GM23338 (cell line): ENCODE measurements around the gene ABCA5. TPM values are rescaled to one million over a fixed set of nuclear protein-coding genes. Genes with fewer than 3 reads are reported as not detected.

Experiments
- ATAC-seq: fragments of 200-7000 bp; cut with Tn5 transposase; 3 replicates; pipeline ENCODE4 v1.9.1; 2020
- DNase-seq: peaks from one replicate; pipeline ENCODE4 v3.0.0-alpha.2; 2015; ENCODE audit warnings: low spot score
- H2AFZ ChIP-seq: fragments of 200-600 bp; sonication (generic); 2 replicates; pipeline ENCODE4 v1.8.0; 2016; ENCODE audit warnings: antibody characterized with exemption, mild to moderate bottlenecking, moderate library complexity
- H3F3A ChIP-seq: fragments of 200-600 bp; sonication (generic); replicated peaks from 2 replicates; pipeline ENCODE4 v1.8.0; 2017; ENCODE audit warnings: antibody characterized with exemption, mixed run types, low read depth
- H3K27ac ChIP-seq: fragments of 200-600 bp; sonication (generic); 2 replicates; pipeline ENCODE4 v1.6.1; 2016; ENCODE audit warnings: low read depth
- H3K27me3 ChIP-seq: fragments of 200-600 bp; sonication (generic); 2 replicates; pipeline ENCODE4 v1.8.0; 2016; ENCODE audit warnings: mild to moderate bottlenecking, mixed run types, moderate library complexity; ENCODE audit not compliant: insufficient read depth
- H3K36me3 ChIP-seq: fragments of 200-600 bp; sonication (generic); 2 replicates; pipeline ENCODE4 v1.8.0; 2016; ENCODE audit warnings: mild to moderate bottlenecking; ENCODE audit not compliant: insufficient read depth
- H3K4me1 ChIP-seq: fragments of 200-600 bp; sonication (generic); 2 replicates; pipeline ENCODE4 v1.8.0; 2016; ENCODE audit warnings: mild to moderate bottlenecking, moderate library complexity; ENCODE audit not compliant: insufficient read depth
- H3K4me2 ChIP-seq: fragments of 200-600 bp; sonication (generic); 2 replicates; pipeline ENCODE4 v1.7.1; 2017; ENCODE audit warnings: mixed run types
- H3K4me3 ChIP-seq: fragments of 200-600 bp; sonication (generic); 2 replicates; pipeline ENCODE4 v1.6.1; 2016; ENCODE audit warnings: mixed run types
- H3K79me2 ChIP-seq: fragments of 200-600 bp; sonication (generic); replicated peaks from 2 replicates; pipeline ENCODE4 v1.8.0; 2017; ENCODE audit warnings: mild to moderate bottlenecking; ENCODE audit not compliant: insufficient read depth
- H3K9me2 ChIP-seq: fragments of 200-600 bp; sonication (generic); 2 replicates; pipeline ENCODE4 v1.8.0; 2017; ENCODE audit not compliant: insufficient read depth
- H4K20me1 ChIP-seq: fragments of 200-600 bp; sonication (generic); replicated peaks from 2 replicates; pipeline ENCODE4 v1.8.0; 2017; ENCODE audit warnings: mild to moderate bottlenecking; ENCODE audit not compliant: insufficient read depth
- H3K27ac Mint-ChIP-seq: 2 replicates; pipeline ENCODE4 v1.8.0; 2020; ENCODE audit warnings: inconsistent platforms, mild to moderate bottlenecking, moderate library complexity, mixed read lengths
- H3K27me3 Mint-ChIP-seq: 3 replicates; pipeline ENCODE4 v1.8.0; 2022; ENCODE audit warnings: low read depth, mild to moderate bottlenecking, moderate library complexity, mixed read lengths, inconsistent platforms; ENCODE audit not compliant: insufficient read depth, poor library complexity
- H3K36me3 Mint-ChIP-seq: 3 replicates; pipeline ENCODE4 v1.8.0; 2021; ENCODE audit warnings: low read depth, mild to moderate bottlenecking, inconsistent platforms, moderate library complexity, mixed read lengths
- H3K4me1 Mint-ChIP-seq: 3 replicates; pipeline ENCODE4 v1.8.0; 2020; ENCODE audit warnings: mild to moderate bottlenecking, inconsistent platforms, mixed read lengths
- H3K4me3 Mint-ChIP-seq: 3 replicates; pipeline ENCODE4 v1.8.0; 2021; ENCODE audit warnings: moderate library complexity, mild to moderate bottlenecking, inconsistent platforms, mixed read lengths
- H3K9me3 Mint-ChIP-seq: 3 replicates; pipeline ENCODE4 v1.8.0; 2020; ENCODE audit warnings: moderate library complexity, mild to moderate bottlenecking, inconsistent platforms, mixed read lengths
- CREB1 ChIP-seq: fragments of 250-450 bp; sonication (Bioruptor Pico); IDR thresholded peaks from 2 replicates; pipeline ENCODE4 v1.5.0; 2020; ENCODE audit warnings: low read depth, mild to moderate bottlenecking, moderate library complexity
- EZH2 ChIP-seq: fragments of 200-600 bp; sonication (generic); IDR thresholded peaks from one replicate; pipeline ENCODE4 v1.8.0; 2017; ENCODE audit warnings: antibody characterized with exemption, mild to moderate bottlenecking, low read depth; ENCODE audit not compliant: unreplicated experiment
- ZNF114 ChIP-seq: fragments of 250-450 bp; sonication (Bioruptor Pico); IDR thresholded peaks from 2 replicates; pipeline ENCODE4 v1.5.0; 2020; ENCODE audit warnings: mild to moderate bottlenecking, moderate library complexity
- ZNF331 ChIP-seq: fragments of 250-450 bp; sonication (Bioruptor Pico); IDR thresholded peaks from 2 replicates; pipeline ENCODE4 v1.5.0; 2020; ENCODE audit warnings: low read depth, mild to moderate bottlenecking, moderate library complexity
- polyA plus RNA-seq: library from polyadenylated mRNA; unstranded; fragments of >200 nt; fragmentation: Nextera tagmentation; extraction: Ambion mirVana; gene quantifications from 2 replicates; pipeline ENCODE4 v1.2.1, GENCODE V29; 2016
- total RNA-seq: library from RNA; depleted of rRNA; stranded (reverse); fragments of >200 nt; shearing (Covaris generic); gene quantifications from 2 replicates; pipeline ENCODE4 v1.2.3, GENCODE V29; 2014
- TF ChIP-seq, protein P1 (sequence below), 2 experiments: fragments of 200-600 bp in 1 of 2; sonication (generic) in 1 of 2; conservative IDR thresholded peaks; 2 replicates each; pipeline versions ENCODE4 v1.5.1 to v1.6.1; 2016 to 2017; ENCODE audit warnings: antibody characterized with exemption in 2 of 2, low read depth in 2 of 2, mild to moderate bottlenecking in 2 of 2, moderate library complexity in 1 of 2
- TF ChIP-seq, protein P2 (sequence below): IDR thresholded peaks from 2 replicates; pipeline ENCODE4 v1.6.1; 2016; ENCODE audit warnings: antibody characterized with exemption
- TF ChIP-seq, protein P3 (sequence below): fragments of 250-450 bp; sonication (Bioruptor Pico); IDR thresholded peaks from 2 replicates; pipeline ENCODE4 v1.5.0; 2020; ENCODE audit warnings: mild to moderate bottlenecking, moderate library complexity

ABCA5 gene
- total and polyA plus RNA-seq, 2 experiments from 2014 or later: 3.1 to 3.4 TPM

DNA sequence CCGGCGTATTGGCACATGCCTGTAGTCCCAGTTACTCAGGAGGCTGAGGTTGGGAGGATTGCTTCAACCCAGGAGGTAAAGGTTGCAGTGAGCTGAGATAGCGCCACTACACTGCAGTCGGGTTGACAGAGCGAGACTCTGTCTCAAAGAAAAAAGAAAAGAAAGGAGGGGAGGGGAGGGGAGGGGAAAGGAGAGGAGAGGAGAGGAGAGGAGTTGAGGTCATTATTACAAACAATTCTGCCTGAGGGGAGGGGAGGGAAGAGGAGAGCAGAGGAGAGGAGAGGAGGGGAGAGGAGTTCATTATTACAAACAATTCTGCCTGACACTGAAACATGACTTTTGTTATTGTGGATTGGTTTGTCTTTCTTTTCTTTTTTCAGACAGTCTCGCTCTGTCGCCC lies 19.8 kb upstream of the ABCA5 start:
- H3K9me3 Mint-ChIP-seq: no peaks in the 10 kb centered on the region
- TF ChIP-seq, protein P1, sequence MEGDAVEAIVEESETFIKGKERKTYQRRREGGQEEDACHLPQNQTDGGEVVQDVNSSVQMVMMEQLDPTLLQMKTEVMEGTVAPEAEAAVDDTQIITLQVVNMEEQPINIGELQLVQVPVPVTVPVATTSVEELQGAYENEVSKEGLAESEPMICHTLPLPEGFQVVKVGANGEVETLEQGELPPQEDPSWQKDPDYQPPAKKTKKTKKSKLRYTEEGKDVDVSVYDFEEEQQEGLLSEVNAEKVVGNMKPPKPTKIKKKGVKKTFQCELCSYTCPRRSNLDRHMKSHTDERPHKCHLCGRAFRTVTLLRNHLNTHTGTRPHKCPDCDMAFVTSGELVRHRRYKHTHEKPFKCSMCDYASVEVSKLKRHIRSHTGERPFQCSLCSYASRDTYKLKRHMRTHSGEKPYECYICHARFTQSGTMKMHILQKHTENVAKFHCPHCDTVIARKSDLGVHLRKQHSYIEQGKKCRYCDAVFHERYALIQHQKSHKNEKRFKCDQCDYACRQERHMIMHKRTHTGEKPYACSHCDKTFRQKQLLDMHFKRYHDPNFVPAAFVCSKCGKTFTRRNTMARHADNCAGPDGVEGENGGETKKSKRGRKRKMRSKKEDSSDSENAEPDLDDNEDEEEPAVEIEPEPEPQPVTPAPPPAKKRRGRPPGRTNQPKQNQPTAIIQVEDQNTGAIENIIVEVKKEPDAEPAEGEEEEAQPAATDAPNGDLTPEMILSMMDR (conservative IDR thresholded peaks at IDR 0.05; ENCODE audit: low read depth in 2 of 2): no peak
- TF ChIP-seq ZNF114: no peak
- no peak for TF ChIP-seq EZH2
- TF ChIP-seq, protein P2, sequence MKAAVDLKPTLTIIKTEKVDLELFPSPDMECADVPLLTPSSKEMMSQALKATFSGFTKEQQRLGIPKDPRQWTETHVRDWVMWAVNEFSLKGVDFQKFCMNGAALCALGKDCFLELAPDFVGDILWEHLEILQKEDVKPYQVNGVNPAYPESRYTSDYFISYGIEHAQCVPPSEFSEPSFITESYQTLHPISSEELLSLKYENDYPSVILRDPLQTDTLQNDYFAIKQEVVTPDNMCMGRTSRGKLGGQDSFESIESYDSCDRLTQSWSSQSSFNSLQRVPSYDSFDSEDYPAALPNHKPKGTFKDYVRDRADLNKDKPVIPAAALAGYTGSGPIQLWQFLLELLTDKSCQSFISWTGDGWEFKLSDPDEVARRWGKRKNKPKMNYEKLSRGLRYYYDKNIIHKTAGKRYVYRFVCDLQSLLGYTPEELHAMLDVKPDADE: no peak
- TF ChIP-seq CREB1 (CRISPR knock-in tag): no peak
- no peak for TF ChIP-seq ZNF331
- TF ChIP-seq, protein P3, sequence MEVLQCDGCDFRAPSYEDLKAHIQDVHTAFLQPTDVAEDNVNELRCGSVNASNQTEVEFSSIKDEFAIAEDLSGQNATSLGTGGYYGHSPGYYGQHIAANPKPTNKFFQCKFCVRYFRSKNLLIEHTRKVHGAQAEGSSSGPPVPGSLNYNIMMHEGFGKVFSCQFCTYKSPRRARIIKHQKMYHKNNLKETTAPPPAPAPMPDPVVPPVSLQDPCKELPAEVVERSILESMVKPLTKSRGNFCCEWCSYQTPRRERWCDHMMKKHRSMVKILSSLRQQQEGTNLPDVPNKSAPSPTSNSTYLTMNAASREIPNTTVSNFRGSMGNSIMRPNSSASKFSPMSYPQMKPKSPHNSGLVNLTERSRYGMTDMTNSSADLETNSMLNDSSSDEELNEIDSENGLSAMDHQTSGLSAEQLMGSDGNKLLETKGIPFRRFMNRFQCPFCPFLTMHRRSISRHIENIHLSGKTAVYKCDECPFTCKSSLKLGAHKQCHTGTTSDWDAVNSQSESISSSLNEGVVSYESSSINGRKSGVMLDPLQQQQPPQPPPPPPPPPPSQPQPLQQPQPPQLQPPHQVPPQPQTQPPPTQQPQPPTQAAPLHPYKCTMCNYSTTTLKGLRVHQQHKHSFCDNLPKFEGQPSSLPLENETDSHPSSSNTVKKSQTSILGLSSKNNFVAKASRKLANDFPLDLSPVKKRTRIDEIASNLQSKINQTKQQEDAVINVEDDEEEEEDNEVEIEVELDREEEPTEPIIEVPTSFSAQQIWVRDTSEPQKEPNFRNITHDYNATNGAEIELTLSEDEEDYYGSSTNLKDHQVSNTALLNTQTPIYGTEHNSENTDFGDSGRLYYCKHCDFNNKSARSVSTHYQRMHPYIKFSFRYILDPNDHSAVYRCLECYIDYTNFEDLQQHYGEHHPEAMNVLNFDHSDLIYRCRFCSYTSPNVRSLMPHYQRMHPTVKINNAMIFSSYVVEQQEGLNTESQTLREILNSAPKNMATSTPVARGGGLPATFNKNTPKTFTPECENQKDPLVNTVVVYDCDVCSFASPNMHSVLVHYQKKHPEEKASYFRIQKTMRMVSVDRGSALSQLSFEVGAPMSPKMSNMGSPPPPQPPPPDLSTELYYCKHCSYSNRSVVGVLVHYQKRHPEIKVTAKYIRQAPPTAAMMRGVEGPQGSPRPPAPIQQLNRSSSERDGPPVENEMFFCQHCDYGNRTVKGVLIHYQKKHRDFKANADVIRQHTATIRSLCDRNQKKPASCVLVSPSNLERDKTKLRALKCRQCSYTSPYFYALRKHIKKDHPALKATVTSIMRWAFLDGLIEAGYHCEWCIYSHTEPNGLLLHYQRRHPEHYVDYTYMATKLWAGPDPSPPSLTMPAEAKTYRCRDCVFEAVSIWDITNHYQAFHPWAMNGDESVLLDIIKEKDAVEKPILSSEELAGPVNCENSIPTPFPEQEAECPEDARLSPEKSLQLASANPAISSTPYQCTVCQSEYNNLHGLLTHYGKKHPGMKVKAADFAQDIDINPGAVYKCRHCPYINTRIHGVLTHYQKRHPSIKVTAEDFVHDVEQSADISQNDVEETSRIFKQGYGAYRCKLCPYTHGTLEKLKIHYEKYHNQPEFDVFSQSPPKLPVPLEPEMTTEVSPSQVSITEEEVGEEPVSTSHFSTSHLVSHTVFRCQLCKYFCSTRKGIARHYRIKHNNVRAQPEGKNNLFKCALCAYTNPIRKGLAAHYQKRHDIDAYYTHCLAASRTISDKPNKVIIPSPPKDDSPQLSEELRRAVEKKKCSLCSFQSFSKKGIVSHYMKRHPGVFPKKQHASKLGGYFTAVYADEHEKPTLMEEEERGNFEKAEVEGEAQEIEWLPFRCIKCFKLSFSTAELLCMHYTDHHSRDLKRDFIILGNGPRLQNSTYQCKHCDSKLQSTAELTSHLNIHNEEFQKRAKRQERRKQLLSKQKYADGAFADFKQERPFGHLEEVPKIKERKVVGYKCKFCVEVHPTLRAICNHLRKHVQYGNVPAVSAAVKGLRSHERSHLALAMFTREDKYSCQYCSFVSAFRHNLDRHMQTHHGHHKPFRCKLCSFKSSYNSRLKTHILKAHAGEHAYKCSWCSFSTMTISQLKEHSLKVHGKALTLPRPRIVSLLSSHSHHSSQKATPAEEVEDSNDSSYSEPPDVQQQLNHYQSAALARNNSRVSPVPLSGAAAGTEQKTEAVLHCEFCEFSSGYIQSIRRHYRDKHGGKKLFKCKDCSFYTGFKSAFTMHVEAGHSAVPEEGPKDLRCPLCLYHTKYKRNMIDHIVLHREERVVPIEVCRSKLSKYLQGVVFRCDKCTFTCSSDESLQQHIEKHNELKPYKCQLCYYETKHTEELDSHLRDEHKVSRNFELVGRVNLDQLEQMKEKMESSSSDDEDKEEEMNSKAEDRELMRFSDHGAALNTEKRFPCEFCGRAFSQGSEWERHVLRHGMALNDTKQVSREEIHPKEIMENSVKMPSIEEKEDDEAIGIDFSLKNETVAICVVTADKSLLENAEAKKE: no peak
- H3K27me3 ChIP-seq: no peaks in the 10 kb centered on the region
- H3K27ac Mint-ChIP-seq: peak overlapping the region; percentile 37; the same call in 1 of the 2 replicates
- no peaks in the 10 kb centered on the region for H3K36me3 Mint-ChIP-seq
- DNase-seq: no peak
- peaks cover 15% of the 10 kb centered on the region for H3K4me1 Mint-ChIP-seq
- H3K4me1 ChIP-seq: peaks cover 16% of the 10 kb centered on the region; the same call in 1 of the 2 replicates
- H3K36me3 ChIP-seq: no peaks in the 10 kb centered on the region
- ATAC-seq: no peak
- no peaks in the 10 kb centered on the region for H3F3A ChIP-seq
- H3K27ac ChIP-seq: no peak overlapping the region
- H3K4me3 ChIP-seq: no peak overlapping the region
- no peak overlapping the region for H3K4me3 Mint-ChIP-seq
- H3K79me2 ChIP-seq: no peaks in the 10 kb centered on the region
- no peaks in the 10 kb centered on the region for H3K9me2 ChIP-seq
- no peak overlapping the region for H2AFZ ChIP-seq
- no peak overlapping the region for H3K4me2 ChIP-seq
- H4K20me1 ChIP-seq: no peaks in the 10 kb centered on the region
- no peaks in the 10 kb centered on the region for H3K27me3 Mint-ChIP-seq
